ENCODE measurements around the gene RNF224.

GRCh38 chr9:137217276-137218211, 9.8 kb upstream of the RNF224 start:
- TF ChIP-seq CREB1 (CRISPR knock-in tag; IDR thresholded peaks at IDR 0.05; ENCODE audit: low read depth): no peak
- TF ChIP-seq CTCF (conservative IDR thresholded peaks at IDR 0.05; ENCODE audit: low read depth in 2 of 2): no peak; a peak in 1 of 4 replicates
- no peak for TF ChIP-seq EZH2 (IDR thresholded peaks at IDR 0.05; ENCODE audit: low read depth, unreplicated experiment)
- TF ChIP-seq POLR2AphosphoS5 (IDR thresholded peaks at IDR 0.05; ENCODE audit: low read depth): peak; percentile 30; the same call in 1 of the 2 replicates
